Right ventricle myocardium superior (tissue), 1 donor: ENCODE results near the gene RRAS2. TPM values are rescaled to one million over a fixed set of nuclear protein-coding genes. Genes with fewer than 3 reads are reported as not detected.
A peak's percentile ranks its signal among the peaks of the same experiment; 100 is the strongest.
"Not testable (repeated sequence)": the region's sequence is repeated elsewhere in the genome, so short reads cannot be mapped to it uniquely, and the experiment has no call there.

Source experiments
- ATAC-seq: fragments of 200-7000 bp; cut with Tn5 transposase; one replicate; pipeline ENCODE4 v1.9.1; 2020; ENCODE audit warnings: mild to moderate bottlenecking; ENCODE audit not compliant: poor library complexity
- DNase-seq: peaks from one replicate; pipeline ENCODE4 v3.0.0-alpha.2; 2020
- intact Hi-C: fragments of 100-400 bp; cut with DNase I; formaldehyde crosslinking; loops from one replicate; pipeline ENCODE4 v1.11.2; 2022
- total RNA-seq: library from RNA; stranded (reverse); fragmentation: NEBNext Ultra II Directional; extraction: Animal tissue kit (Norgen Biotek cat#: 25700); gene quantifications from one replicate; pipeline ENCODE4 v1.2.1, GENCODE V29; 2021
- donor health status: DM: no; HTN: yes; CAD: no; lungs with severe emphysema.

The RRAS2 gene
- total RNA-seq, 1 donor from 2014 or later = 26.5 TPM

- no peak for DNase-seq
- no peak for ATAC-seq
- intact Hi-C loops = no loop called here
Measured at GRCh38 chr11:14317659-14318325, 41.2 kb downstream of the RRAS2 start.

GRCh38 chr11:14315130-14315529 is 43.9 kb downstream of the RRAS2 start:
- ATAC-seq = no peak
- intact Hi-C loops = no loop called here
- DNase-seq = no peak

DNA sequence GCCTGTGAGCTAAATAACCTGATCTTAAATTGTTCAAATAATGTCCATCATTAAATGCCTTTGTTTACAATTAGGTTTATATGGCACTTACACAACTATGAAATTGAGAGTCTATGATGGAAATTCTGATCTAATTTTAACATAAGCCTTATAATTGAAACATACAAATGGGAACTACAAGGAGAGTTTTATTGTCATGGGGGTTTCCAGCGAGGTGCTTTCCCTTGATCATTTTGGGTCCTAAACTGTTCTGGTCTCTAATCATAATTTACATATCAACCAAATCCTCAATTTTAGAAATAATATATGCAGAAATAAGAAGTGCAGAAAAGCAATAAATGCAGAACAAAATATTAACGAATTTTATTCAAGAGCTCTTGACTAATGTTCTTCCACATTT is 44.9 kb downstream of the RRAS2 start:
- intact Hi-C loops = no loop called here
- ATAC-seq = no peak

GRCh38 chr11:14312736-14313438 is 46.1 kb downstream of the RRAS2 start:
- ATAC-seq (no peak), DNase-seq (no peak)
- intact Hi-C loops = no loop called here

More for the DNA sequence above, 44.9 kb downstream of the RRAS2 start:
- DNase-seq = no peak

GRCh38 chr11:14310679-14311078 is 48.3 kb downstream of the RRAS2 start:
- intact Hi-C loops = no loop called here
- no peak for ATAC-seq
- DNase-seq = no peak

- no peak for DNase-seq
- intact Hi-C loops = no loop called here
- ATAC-seq = no peak
Measured at GRCh38 chr11:14309425-14310192, 49.4 kb downstream of the RRAS2 start.

- intact Hi-C loops = no loop called here
- ATAC-seq (no peak), DNase-seq (no peak)
Measured at GRCh38 chr11:14308897-14309387, 50.0 kb downstream of the RRAS2 start.

GRCh38 chr11:14308114-14308896 is 50.7 kb downstream of the RRAS2 start:
- DNase-seq = no peak
- intact Hi-C loops = no loop called here
- peak; percentile 77 for ATAC-seq

GRCh38 chr11:14306481-14306880 is 52.5 kb downstream of the RRAS2 start:
- intact Hi-C loops = no loop called here
- DNase-seq (no peak), ATAC-seq (no peak)

DNA sequence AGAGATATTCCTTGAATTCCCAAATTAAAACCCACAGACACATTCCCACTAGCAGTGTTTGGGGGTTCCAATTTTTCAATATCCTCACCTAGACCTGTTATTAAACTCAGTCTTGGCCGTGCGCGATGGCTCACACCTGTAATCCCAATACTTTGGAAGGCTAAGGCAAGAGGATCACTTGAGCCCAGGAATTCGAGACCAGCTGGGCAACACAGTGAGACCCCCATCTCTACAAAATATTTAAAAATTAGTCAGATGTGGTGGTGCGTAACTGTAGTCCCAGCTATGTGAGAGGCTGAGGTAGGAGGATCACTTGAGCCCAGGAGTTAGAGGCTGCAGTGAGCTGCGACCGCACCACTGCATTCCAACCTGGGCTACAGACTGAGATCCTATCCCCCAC is 53.3 kb downstream of the RRAS2 start:
- ATAC-seq (no peak), DNase-seq (no peak)
- intact Hi-C loops = no loop called here

- DNase-seq (no peak), ATAC-seq (no peak)
- intact Hi-C loops = no loop called here
Measured at GRCh38 chr11:14304601-14305000, 54.4 kb downstream of the RRAS2 start.

- no peak for DNase-seq
- intact Hi-C loops = loop anchor here (2.0 kb wide), 1 partner anchor 154 kb away; no protein-coding TSS in a partner anchor
- ATAC-seq = peak; percentile 93
Measured at GRCh38 chr11:14300661-14301304, 58.2 kb downstream of the RRAS2 start.

DNA sequence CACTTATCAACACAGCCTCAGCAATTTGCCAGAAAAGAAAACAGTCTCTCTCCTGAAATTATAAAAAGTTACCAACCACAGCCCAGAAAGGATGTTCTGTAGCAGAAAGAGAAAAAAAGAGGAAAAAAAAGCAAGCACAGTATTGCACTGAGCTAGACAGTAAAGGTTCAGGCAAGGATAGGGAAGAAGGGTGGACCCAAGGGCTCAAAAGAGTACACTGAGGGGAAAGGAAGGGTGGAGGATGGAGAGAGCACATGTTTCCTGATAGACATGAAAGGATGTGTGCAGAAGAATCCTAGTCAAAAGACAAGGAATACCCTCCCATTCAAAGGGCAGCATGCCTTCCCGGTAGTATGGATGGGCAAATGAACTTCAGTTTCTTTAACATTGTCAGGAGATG is 59.1 kb downstream of the RRAS2 start:
- DNase-seq = no peak
- peak; percentile 52 for ATAC-seq
- intact Hi-C loops = loop anchor here (2.0 kb wide), 1 partner anchor 155 kb away; no protein-coding TSS in a partner anchor

- intact Hi-C loops = no loop called here
- ATAC-seq (no peak), DNase-seq (no peak)
Measured at GRCh38 chr11:14290422-14290821, 68.6 kb downstream of the RRAS2 start.

DNA sequence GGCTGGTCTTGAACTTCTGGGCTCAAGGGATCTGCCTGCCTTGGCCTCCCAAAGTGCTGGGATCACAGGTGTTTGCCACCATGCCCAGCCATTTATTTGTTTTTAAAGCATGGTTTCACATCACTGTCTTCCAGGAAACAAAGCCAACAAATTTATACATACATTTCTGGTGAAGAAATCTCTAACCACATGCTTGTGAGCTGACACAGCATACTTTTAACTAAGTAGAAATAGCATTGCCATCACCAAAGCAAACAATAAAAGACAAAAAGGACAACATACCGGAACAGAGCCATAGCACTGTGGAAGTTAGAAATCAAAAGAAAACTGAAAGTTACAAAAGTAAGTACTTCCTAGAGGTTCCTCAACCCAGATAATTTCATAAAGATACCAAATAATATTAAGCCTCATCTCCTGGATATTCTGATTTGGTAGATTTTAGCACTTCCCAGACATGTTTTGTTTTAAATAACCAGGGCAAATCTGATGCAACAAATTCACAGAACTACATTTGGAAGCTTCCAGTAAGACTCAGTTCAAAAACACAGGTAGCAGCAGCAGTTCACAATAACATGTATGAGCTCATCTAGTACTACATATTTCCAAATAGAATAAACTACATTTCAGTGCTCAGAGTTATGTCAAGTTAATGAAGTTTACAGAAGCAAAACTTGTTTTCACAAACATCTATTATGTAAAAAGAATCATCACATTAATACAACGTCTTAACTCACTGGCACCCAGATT is 70.6 kb downstream of the RRAS2 start:
- ATAC-seq = peak; percentile 29
- DNase-seq = no peak
- intact Hi-C loops = no loop called here

DNA sequence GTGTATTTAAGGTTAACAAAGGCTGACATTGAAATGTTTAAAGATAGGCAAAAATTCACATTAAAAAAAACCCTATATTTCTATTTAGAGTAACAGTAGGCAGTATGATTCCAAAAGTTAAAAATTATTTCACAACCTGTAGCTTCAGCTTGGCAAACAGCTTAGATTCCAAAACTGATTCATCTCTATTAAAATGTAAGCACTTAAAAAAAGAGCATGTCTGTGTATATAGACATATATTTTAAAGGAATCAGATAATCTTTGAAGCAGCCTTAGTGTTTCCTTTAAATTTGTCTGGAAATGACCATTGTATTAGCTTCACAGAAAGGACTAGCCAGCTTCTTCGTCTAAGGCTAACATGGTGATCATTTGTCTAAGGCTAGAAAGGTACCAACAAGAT is 80.1 kb downstream of the RRAS2 start:
- intact Hi-C loops, ATAC-seq, DNase-seq: not testable (repeated sequence)

GRCh38 chr11:14275076-14275475 is 83.9 kb downstream of the RRAS2 start:
- ATAC-seq = no peak
- intact Hi-C loops = no loop called here
- no peak for DNase-seq

DNA sequence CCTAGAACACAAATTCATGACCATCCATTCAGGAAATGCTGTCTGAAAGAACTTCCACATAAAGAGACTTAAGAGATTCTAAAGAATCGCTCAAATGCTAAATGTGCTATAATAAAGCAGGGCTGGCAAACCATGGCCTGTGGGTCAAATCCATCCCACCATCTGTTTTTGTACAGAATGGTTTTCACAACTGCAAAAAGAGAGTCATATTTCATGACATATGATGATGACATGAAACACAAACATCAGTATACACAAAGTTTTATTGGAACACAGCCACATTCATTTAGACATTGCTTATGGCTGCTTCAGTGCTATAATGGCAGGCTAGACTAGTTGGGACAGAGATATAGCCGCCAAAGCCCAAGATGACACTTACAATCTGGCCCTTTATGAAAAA is 85.1 kb downstream of the RRAS2 start:
- DNase-seq = no peak
- intact Hi-C loops = no loop called here
- no peak for ATAC-seq
